NCI-H82 treated with DMSO at 0.1 percent for 48 hours (cell line): Measurements from ENCODE around the gene PEX14.
"Not testable (repeated sequence)": the region's sequence is repeated elsewhere in the genome, so short reads cannot be mapped to it uniquely, and the experiment has no call there.

ENCODE experiments used
- DNase-seq: peaks from one replicate; lab custom pipeline; 2025; ENCODE audit not compliant: unreplicated experiment; lab: John Stamatoyannopoulos, UW

The PEX14 gene

DNA sequence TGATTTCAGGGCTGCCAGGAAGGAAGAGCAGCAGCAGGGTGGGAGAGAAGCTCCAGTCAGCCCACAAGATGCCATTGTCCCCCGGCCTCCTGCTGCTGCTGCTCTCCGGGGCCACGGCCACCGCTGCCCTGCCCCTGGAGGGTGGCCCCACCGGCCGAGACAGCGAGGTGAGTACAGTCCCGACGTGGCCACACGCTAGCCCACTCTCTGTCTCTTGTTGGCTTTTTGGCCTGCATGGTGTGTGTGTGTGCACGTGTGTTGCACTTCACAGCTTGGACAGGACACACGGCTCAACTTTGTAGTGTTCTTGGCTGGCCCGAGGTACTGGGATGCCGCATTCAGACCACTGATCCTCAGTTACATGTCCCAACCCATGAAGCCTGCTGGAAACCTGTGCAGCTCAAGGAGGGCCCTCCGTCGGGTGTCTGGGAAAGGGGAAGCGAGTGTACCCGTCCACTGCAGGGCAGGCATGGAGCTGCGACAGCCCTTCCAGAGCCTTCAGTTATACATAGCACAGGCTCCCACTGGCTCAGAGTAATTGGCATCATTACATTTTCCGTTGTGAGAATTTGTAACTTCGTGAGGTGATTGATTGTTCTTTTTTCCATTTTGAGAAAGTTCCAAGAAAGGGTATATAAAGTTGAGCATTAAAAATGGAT, 24.5 kb upstream of the PEX14 start:
- DNase-seq, result no peak

DNA sequence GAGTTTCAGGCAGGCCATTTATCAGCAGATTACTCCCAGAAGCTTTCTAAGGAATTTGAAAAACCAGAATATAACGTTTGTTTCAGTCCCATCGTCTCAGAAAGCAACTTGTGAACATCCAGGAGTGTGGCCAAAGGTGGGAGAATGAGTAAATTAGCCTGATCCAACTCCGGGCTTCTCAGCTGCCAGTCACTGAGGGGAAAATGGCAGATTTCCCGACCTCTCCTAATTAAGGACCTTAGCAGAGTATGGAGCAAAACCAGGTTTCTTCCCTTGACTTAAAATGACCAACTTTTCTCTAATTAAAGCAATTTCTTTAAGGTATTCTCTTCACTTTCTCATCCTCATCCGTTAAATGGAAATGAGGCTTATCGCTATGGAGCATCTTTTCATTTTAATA, 23.9 kb upstream of the PEX14 start:
- DNase-seq, result no peak

DNA sequence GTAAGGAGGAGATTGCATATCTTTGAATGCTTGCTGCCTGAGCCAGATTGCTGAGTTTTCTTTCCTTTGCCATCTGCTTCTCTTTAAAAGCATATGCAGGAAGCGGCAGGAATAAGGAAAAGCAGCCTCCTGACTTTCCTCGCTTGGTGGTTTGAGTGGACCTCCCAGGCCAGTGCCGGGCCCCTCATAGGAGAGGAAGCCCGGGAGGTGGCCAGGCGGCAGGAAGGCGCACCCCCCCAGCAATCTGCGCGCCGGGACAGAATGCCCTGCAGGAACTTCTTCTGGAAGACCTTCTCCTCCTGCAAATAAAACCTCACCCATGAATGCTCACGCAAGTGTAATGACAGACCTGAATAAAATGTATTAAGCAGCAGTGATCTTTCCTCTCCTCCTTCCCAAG, 23.5 kb upstream of the PEX14 start:
- DNase-seq, result no peak

DNA sequence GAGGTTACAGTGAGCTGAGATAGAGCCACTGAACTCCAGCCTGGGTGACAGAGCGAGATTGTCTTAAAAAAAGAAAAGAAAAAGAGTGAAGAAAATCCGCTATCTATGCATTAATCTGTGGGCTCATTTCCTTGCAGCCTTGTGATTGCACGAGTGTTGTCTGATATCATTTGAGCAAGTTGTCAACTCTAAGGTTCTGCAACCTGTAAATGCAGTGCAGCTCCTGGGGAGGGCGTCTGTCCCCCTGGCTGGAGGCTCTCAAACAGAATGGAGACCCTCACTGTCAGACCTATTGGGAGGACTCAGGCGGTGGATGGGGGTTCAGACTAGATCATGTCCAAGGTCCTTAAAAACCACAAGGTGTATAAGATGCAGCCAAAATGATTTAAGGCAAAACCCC, 18.7 kb upstream of the PEX14 start:
- no peak for DNase-seq

DNA sequence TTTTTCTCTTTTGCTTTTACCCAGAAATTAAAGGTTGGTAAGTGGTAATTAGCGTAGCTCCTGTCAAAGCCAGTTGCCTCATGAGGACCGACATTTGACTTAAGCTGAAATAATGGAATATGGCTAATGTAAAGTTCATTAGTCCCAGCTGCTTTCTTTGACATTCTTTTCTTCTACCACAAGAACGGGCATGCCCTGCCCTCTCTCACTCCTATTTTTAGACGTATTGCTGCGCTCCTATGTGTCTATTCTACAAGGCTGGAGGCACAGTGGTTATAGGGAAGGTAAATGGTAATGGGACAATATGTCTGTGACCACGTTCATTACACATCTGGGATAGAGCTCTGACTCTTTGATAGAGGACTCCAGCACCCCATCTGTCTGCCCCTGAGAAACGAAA, 18.1 kb upstream of the PEX14 start:
- DNase-seq, result no peak

DNA sequence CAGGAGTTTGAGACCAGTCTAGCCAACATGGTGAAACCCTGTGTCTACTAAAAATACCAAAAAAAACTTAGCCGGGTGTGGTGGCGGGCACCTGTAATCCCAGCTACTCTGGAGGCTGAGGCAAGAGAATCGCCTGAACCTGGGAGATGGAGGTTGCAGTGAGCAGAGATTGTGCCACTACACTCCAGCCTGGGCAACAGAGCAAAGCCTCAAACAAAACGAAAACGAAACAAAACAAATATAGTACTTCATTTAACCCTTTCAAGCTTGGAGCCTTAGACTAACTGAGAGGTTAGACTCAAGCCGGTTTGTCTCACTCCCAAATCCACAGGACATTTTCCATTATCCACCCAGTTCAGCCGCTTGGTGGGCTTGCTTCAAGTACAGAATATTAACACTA, 17.3 kb upstream of the PEX14 start:
- not testable (repeated sequence) for DNase-seq

DNA sequence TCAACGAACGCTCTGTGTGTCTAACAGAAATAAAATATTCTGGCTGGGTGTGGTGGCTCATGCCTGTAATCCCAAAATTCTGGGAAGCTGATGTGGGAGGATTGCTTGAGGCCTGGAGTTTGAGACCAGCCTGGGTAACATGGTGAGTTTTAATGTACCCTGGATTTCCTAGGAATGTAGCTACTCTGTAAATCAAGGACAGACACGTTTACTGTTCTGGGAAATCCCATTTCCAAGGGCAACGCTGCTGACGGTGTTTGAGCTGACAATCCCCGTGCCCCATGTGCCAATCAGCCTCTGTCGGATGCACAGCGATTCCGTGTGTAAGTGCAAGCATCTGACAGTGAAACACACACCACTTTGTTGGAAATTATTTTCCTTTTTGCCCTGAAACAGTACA, 16.9 kb upstream of the PEX14 start:
- no peak for DNase-seq

DNA sequence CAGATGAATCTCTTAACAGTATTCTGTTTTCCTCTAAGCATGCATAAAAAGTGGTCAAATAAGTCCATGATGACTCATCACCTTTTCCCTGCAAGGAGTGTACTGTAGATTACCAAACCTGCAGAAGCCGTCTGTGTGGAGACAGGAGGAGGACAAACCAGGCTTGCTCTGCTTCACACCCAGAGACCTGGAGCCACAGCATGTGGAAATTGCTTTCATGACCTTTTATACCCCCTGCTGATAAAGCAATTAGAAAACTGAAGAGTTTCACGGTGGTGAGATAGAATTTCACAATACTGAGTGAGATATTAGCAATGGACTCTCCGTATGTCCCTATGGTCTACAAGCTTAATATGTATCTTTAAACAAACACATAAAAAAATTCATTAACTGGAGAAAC, 15.6 kb upstream of the PEX14 start:
- no peak for DNase-seq

DNA sequence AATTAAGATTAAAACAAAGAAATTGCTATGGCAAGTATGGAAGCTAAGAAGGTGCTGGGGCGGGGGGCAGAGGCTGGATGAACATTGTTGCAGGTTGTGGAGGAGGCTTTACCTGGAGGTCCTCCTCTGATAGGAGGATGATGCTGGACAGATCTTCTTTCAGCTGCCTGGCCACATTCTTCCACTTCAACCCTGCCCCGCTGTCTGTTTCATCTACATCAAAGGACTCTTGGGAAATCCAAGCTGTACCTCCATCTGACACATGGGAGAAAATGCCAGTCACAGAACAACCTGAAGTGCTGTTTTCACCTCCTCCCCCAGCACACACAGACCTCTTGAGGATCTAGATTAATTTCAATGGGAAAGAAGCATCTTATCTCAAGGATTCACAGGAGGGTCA, 7.7 kb upstream of the PEX14 start:
- DNase-seq, result no peak

DNA sequence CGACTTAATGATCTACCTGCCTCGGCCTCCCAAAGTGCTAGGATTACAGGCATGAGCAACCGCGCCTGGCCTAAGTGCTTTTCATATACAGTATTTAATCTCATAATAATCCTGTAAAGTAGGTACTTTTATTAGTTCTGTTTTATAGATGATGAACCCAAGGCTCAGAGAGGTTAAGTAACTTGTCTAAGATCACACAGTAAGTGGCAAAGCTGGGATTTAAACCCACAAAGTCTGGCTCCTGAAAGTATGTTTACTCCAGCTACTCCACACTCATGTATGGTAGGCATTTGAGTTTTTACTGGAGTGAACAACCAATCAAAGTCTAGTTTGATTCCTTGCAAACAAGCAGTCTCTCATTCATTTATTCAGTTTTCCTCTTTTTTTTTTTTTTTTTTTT, 4.7 kb upstream of the PEX14 start:
- no peak for DNase-seq

DNA sequence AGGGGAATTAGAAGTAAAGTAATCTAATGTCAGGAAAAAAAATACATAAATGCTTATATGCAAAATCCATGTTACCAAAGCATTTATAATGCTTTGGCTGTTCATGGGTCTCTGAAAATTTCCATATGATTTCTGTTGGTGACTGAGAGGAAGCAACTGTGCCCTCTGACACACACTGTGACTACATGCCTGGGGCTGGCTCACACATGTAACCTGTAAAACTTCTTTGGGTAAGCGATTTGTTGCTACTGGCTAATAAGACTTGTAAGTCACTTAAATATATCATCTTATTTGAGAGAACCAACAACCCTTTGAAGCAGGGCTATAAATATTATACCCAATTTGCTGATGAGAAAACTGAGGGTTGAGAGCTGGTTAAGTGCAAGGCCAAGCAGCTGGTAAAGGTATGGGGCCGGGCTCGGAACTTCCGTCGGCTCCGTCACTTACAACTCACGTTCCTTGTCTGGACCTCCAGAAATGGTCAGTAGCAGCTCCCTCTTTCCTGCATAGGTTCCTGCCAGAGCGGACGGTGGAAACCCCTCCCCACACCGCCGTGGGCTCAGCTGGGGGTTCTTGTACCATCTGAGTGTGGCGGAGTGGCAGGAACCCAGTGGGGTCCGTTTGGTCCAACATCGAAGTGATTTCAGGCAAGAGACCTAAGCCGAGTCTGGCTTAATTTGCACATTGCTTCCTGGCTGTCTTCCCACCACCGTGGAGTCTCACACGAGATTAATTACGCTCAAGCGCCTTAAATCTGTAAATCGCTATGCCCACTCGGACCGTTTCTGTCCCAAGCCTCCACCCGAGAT, 3.1 kb upstream of the PEX14 start:
- peak; percentile 28 for DNase-seq

DNA sequence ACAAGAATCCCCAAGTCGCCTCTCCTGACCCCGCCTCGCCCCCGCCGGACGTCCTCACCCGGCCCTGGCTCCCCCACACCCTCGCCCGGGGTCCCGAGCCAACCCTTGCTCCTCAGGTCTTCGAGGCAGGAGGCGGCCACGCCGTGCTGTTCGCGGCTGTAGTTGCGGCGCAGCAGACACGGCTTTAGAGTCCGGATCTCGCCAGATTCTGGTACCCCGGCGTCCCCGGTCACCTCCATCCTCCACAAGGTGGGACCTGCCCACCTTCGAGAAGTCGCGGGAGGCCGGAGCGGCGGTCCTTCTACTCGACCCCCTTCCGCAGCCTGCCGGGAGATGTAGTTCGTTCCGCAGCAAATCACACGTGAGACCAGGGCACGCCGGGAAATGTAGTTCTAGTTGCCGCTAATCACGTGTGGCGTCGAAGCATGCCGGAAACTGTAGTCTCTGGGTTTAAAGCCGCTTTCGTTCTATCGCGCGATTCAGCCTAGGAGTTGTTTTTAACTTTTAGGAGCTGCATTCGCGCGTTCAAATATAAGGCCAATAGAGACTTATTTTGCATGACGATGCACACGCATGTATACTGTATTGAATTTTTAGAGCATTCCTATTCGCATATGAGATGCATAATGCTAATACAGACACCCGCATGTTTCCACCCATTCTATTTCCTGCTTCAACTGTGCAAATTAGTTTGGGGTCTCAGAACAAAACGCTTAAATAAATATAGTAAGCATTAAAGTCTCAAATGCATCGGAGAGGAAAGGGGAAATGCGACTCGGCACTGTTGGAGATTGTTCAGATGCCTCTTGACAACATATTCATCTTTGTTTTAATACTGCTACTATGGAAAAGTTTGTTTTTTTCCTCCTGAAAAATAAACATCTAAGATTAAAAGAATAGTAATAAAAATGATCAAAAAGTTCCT, 2.3 kb upstream of the PEX14 start, which contains the start of gene DFFA:
Gene DFFA (minus strand): TSS at position 310 of the 925 bp plus-strand sequence. CDS start 71 bp downstream, at position 239.
- DNase-seq, result peak; percentile 97

DNA sequence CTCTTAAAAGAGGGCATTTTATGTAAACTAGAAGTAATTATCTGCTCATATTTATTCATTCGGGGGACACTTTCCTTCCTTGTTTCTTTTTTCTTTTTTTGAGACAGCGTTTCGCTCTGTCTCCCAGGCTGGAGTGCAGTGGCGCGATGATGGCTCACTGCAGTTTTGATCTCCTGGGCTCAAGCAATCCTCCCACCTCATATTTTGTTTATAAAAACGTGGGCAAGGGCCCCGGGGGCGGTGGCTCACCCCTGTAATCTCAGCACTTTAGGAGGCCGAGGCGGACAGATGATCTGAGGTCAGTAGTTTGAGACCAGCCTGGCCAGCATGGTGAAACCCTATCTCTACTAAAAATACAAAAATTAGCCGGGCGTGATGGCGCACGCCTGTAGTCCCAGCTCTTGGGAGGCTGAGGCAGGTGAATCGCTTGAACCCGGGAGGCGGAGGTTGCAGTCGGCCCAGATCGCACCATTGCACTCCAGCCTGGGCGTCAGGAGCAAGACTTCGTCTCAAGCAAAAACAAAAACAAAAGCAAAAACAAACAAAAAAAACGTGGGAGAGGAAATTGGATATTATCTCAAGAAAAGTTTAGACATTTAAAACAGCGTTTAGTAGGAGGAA, 1.5 kb upstream of the PEX14 start:
- DNase-seq, result no peak

DNA sequence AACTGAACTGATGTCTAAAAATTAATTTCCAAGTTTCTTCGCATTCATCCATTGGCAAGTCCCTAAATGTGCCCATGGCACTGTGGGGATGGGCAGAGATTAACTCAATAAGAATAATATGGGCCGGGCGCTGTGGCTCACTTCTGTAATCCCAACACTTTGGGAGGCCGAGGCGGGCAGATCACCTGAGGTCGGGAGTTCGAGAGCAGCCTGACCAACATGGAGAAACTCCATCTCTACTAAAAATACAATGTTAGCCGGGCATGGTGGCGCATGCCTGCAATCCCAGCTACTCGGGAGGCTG, 489 bp upstream of the PEX14 start:
- not testable (repeated sequence) for DNase-seq

DNA sequence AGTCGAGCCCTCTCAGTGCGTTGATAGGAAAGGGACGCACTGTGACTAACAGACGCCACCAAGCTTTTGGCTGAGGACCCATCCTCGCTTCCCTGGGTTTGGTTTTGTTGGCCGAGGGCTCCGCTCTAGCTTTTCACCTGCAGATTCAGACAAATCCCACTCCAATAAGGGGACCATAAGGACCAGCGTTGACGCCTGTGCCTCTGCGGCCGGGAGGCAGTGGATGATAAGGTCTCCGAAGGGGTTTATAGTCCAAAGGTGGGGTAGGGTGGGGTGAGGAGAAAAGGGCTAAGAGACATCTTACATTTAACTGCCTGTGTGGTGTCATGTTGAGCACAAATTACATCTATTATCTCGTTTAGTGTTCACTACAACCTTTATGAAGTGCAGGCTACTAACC, 760 bp downstream of the PEX14 start:
- DNase-seq, result no peak

DNA sequence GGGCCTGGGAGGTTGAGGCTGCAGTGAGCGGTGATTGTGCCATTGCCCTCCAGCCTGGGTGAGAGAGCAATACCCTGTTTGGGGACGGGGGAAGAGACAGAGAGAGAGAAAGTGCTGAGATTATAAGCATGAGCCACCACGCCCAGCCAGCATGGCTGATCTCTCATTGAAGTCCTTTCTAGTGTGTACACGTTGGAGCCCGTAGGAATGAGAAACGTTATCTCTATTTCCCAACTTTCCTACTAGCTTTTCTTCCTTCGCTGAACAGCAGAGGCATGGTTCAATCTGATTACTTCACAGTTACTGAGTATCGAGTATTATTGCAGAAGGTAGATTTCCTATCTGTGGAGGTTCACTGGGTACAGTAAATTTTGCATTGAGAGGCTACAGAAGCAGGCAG, 4.5 kb downstream of the PEX14 start:
- no peak for DNase-seq

DNA sequence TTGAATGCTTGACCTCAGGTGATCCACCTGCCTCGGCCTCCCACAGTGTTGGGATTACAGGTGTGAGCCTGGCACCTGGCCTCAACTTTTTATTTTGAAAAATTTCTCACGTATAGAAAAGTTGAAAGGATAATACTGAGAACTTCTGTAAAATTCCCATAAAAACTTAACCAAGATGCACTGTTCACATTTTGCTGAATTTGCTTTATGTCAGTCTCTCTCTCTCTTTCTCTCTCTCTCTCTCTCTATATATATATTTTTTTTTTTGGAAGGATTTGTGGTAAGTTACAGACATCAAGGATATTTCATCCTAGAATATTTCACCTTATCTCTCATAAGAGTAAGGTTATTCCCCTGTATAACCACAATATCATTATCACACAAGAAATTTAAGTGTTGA, 5.9 kb downstream of the PEX14 start:
- DNase-seq, result no peak

DNA sequence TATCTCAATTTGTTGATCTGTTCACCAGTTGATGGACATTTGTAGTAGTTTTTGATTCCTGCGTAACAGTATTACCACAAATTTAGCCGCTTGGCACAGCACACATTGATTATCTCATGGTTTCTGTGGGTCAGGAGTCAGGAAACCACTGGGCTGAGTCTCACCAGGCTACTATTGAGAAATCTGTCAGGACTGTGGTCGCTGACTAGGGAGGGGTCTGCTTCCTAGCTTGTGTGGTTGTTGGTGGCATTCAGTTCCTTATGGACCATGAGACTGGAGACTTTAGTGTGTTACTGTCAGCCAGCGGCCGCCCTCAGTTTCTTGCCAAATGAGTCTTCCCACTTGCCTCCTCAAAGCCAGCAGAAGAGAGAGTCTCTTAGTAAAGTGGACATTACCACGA, 9.8 kb downstream of the PEX14 start:
- no peak for DNase-seq

DNA sequence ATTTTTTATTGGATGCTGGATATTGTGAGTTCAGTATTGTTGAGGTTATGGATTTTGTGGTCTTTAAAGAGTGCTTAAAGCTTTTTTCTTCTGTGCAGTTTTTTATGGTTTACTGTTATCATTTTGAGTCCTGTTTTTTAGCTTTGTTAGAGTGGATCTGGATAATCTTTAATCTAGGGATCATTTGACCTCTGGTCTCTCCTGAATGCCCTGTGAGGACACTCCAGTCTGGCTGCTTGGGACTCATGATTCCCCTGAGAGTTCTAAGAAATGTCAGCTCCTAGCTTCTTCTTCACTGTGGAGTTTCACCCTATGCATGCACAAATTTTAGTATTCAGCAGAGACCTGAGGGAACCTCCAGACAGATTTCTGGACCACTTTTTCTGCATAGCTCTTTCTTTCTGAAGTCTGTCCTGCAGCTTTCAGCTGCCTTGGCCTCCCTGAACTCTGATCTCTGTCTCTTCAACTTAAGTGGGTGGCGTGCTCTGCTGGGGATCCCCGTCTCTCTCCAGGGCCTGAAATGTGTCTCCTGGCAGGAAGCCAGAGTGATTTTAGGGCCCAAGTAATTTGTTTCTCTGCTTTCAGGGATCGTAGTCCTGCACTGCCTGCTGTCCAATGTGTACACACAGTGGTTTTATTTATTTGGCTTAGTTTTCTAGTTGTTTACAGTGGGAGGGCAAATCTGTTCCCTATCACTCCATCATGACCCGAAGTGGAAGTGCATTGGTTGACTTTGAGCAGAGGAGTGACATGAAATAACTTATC, 14.7 kb downstream of the PEX14 start:
- DNase-seq, result no peak

DNA sequence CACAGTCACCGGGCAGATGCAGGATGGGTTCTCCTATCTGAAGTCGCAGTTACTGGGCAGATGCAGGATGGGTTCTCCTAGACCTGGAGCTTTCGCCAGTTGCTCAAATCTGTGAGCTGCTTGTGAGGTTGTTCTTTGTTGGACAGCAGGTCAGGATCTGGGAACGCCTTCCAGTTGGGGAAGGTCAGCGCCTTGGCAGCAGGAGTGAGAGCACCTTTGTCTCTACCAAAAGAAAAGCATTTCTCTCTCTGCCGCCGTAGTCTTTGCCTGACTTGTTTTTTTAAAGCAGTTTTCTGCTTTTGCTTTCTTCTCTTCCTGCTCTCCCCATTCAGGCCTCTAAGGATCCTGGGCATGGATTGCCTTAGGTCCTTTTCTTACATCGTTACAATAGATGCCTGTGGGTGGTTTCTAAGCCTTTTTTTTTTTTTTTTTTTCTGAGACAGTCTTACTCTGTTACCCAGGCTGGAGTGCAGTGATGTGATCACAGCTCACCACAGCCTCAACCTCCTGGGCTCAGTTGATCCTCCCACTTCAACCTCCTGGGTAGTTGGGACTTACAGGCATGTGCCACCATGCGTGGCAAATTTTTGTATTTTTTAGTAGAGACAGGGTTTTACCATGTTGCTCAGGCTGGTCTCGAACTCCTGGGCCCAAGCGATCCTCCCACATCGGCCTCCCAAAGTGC, 15.7 kb downstream of the PEX14 start:
- no peak for DNase-seq
